Measurements from ENCODE around the gene MN1.

MN1 gene

GRCh38 chr22:27706489-27706888 is 95.1 kb downstream of the MN1 start:
- no peak for DNase-seq

- DNase-seq: no peak
Measured at GRCh38 chr22:27705408-27706080, 96.0 kb downstream of the MN1 start.

- DNase-seq: no peak
Measured at GRCh38 chr22:27704581-27704980, 97.0 kb downstream of the MN1 start.

DNA sequence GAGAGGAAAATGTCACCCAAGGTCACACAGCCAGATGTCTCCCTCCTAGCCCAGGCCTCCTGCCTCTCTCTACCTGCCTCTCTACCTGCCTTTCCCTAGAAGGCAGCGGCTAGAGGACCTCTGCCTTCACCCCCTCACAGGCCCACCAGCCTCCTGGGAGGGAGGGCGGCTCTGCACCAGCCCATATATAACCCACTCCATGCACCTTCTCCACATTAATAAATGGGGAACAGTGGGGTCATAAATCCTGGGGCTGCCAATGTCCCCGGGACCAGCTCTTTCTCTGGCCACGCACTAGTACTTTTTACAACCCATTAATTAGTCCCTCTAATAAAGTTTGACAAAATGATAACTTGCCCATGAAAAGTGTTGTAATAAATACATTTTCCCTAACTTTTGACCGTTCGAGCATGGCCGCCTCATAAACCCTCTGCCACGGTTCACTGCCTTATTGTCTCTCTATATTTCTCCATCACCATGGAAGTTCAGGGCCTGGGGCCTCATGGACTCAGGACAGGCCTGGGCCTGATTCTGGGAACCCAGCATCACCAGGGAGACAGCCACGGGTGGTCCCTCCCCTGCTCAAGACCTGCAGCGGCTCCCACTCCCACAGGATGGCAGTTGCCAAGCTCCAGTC is 102.1 kb downstream of the MN1 start:
- no peak for DNase-seq

- no peak for DNase-seq
Measured at GRCh38 chr22:27698813-27699212, 102.7 kb downstream of the MN1 start.
